Measurements from ENCODE around the gene SAMD14.

Gene SAMD14

DNA sequence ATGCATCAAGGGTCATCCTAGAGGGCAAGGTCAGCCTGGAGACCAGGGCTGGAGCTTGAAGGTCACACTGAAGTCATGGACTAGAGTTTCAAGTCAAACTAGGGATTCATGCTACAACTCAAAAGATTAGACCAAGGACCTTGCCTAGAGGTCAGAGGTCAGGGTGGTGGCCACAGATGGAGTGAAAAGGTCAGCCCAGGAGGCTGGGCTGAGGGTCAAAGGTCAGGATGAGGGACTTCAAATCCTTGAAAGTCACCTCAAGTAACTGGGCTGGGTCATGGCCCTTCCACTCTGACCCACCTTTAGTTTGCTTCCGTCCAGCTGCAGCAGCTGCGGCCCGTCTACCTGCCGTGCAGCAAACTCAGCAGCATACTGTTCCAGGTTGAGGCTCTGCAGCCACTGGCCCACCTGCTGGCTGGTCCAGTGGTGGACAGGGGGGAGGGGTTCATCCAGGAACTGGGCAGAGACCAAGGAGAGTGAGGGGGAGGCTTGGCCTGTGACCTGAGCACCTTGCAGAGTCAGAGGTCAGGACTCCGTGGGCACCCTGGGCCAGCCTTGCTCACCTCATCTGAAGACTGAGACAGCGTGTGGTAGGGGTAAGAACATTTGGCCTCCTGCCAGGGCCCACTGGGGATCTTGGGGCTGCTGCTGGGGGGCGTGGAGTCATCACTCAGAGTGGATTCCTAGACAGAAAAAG lies 16.2 kb downstream of the SAMD14 start:
- Histone ChIP-seq H3K4me3 (ENCODE audit: low read depth in 1 of 2, low read length in 2 of 2) (no peak overlapping the region), H3K36me3 (ENCODE audit: control insufficient read depth in 1 of 2, insufficient read depth in 2 of 2, low read length in 2 of 2) (peaks cover 6 to 17% of the 10 kb centered on the region in 2 donors), H3K9me3 (ENCODE audit: control insufficient read depth in 1 of 2, low read length in 2 of 2) (no peaks in the 10 kb centered on the region), H3K27me3 (ENCODE audit: low read depth, low read length) (no peaks in the 10 kb centered on the region), H3K4me1 (ENCODE audit: control insufficient read depth in 1 of 2, insufficient read depth in 2 of 2, low read length in 2 of 2) (peaks cover 14 to 34% of the 10 kb centered on the region in 2 donors), H3K27ac (ENCODE audit: low read length) (no peak overlapping the region)

DNA sequence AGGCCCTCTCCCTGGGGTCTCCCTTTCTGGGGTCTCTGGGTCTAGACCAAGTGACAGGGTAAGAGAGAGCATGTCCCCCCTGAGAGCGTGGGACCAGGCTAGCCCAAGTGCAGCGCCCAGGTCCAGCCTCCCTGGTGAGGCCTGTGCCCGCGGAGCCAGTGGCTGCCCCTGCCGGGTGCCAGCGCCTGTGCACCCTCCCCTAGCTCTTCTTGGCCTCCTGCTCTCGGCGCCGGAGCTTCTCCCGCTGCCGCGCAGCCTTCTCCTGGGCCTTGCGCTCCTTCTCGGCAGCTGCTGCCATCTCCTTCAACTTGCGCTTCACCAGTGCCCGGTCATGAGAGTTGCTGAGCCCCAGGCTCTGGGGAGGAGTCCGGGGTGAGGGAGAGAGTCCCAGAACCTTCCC lies 17.3 kb downstream of the SAMD14 start:
- Histone ChIP-seq H3K4me3 (ENCODE audit: low read depth in 1 of 2, low read length in 2 of 2) (no peak overlapping the region), H3K9me3 (ENCODE audit: control insufficient read depth in 1 of 2, low read length in 2 of 2) (no peaks in the 10 kb centered on the region), H3K27ac (ENCODE audit: low read length) (peak overlapping the region; percentile 51), H3K36me3 (ENCODE audit: control insufficient read depth in 1 of 2, insufficient read depth in 2 of 2, low read length in 2 of 2) (peaks cover 15 to 27% of the 10 kb centered on the region in 2 donors), H3K4me1 (ENCODE audit: control insufficient read depth in 1 of 2, insufficient read depth in 2 of 2, low read length in 2 of 2) (peaks cover 13 to 28% of the 10 kb centered on the region in 2 donors), H3K27me3 (ENCODE audit: low read depth, low read length) (no peaks in the 10 kb centered on the region)

DNA sequence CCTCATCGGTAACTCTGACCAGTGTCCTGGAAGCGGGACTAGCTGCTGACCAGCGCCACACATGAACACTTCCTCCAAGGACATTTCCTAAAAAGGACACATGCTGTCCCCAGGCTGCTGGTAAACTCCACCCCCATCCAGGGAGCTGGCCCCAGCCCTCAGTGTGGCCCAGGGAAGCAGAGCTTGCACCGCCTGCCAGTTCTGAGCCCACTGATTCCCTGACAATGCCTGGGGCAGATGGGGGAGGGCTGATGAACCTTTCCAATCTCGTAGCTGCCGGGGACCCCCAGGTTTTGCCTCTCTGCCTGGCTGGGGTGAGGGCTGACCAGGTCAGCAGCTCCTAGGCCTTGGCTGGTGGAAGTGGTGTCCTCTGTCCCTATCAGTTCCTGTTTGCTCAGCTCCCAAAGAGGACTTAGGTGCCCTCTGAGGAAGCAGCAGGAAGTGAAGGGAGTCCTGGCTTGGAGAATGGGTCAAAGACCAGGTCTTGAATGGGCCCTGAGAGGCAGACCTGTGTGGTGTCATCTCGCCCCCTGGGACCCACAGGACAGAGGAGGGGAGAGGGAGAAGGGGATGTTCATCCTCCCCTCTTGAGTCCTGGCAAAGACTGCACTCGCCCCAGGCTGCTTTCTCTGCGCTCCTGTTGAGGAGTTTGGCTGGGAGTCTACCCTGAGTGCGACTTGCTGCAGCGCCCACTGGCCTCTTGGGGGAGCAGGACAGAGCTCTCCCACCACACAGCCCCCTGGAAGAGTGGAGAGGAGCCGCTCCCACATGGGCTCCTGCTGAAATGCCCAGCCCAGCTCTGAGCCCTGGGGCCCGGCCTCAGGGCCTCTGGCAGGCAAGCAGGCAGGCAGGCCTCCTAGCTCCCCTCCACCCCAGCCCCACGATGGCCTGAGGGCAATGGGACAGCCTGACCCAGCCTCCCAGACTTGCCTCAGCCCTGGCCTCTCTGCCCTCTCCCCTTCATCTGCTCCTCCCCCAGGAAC lies 18.0 kb downstream of the SAMD14 start:
- no peak overlapping the region for H3K4me3 ChIP-seq (ENCODE audit: low read depth in 1 of 2, low read length in 2 of 2)
- peaks cover 17 to 33% of the 10 kb centered on the region in 2 donors for H3K36me3 ChIP-seq (ENCODE audit: control insufficient read depth in 1 of 2, insufficient read depth in 2 of 2, low read length in 2 of 2)
- H3K27me3 ChIP-seq (ENCODE audit: low read depth, low read length), result no peaks in the 10 kb centered on the region
- H3K4me1 ChIP-seq (ENCODE audit: control insufficient read depth in 1 of 2, insufficient read depth in 2 of 2, low read length in 2 of 2), result peaks cover 10 to 21% of the 10 kb centered on the region in 2 donors
- peak overlapping the region; percentile 51 for H3K27ac ChIP-seq (ENCODE audit: low read length)
- no peaks in the 10 kb centered on the region for H3K9me3 ChIP-seq (ENCODE audit: control insufficient read depth in 1 of 2, low read length in 2 of 2)

DNA sequence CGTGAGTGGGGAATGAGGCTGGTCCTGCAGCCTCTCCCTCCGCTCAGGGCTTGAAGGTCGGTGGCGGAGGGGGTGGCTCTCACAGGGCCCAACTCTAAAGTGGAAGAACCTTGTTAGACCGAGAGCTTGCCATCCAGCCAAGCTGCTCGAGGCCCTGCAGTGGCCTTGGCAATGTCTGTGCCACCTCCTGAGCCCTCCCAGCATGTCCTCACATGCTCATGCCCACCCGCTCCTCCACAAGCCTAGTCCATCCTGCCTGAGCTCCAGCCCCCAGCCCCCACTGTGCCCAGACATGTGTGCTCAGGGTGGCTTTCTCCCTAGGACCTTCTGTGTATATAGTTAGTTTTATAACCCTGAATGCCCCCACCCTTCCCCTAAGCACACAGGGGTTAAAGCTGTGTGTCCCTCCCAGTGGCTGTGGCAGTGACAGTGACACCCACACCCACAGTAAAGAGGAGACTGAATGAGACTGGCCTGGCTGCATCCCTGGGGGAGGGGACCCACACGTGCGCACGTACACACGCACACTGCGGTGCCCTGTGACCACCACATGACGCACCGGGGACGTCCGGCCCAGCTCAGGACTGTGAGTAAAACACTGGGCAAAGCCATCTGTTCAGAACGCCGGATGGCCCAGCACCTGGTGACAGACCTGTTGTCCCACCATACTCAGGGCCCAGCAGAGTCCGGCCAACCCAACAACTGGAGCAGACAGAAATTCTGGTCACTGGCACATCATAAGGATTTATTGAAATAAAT lies 19.2 kb downstream of the SAMD14 start:
- Histone ChIP-seq H3K27me3 (ENCODE audit: low read depth, low read length) (no peaks in the 10 kb centered on the region), H3K36me3 (ENCODE audit: control insufficient read depth in 1 of 2, insufficient read depth in 2 of 2, low read length in 2 of 2) (peaks cover 26 to 44% of the 10 kb centered on the region in 2 donors), H3K4me3 (ENCODE audit: low read depth in 1 of 2, low read length in 2 of 2) (no peak overlapping the region), H3K9me3 (ENCODE audit: control insufficient read depth in 1 of 2, low read length in 2 of 2) (no peaks in the 10 kb centered on the region), H3K27ac (ENCODE audit: low read length) (no peak overlapping the region), H3K4me1 (ENCODE audit: control insufficient read depth in 1 of 2, insufficient read depth in 2 of 2, low read length in 2 of 2) (peaks cover 10 to 17% of the 10 kb centered on the region in 2 donors)

DNA sequence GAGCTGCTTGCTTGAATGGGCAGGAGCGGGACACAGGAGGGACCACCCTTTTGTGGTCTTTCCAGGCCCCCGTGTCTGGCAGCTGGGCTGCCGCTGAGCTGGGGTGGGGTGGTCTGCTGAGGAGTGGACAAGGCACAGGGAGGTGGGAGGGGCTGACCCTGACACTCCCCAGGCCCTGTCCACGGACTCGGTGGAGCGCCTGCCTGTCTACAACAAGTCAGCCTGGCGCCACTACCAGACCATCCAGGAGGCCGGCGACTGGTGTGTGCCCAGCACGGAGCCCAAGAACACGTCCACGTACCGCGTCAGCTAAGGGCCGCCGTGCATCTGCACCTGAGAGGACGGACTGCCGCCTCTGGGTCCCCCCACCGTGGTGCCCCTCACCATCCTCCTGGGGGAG lies 20.2 kb downstream of the SAMD14 start:
- Histone ChIP-seq H3K27ac (ENCODE audit: low read length) (no peak overlapping the region), H3K4me1 (ENCODE audit: control insufficient read depth in 1 of 2, insufficient read depth in 2 of 2, low read length in 2 of 2) (peaks cover 10 to 17% of the 10 kb centered on the region in 2 donors), H3K4me3 (ENCODE audit: low read depth in 1 of 2, low read length in 2 of 2) (no peak overlapping the region), H3K36me3 (ENCODE audit: control insufficient read depth in 1 of 2, insufficient read depth in 2 of 2, low read length in 2 of 2) (peaks cover 30 to 53% of the 10 kb centered on the region in 2 donors), H3K9me3 (ENCODE audit: control insufficient read depth in 1 of 2, low read length in 2 of 2) (no peaks in the 10 kb centered on the region), H3K27me3 (ENCODE audit: low read depth, low read length) (no peaks in the 10 kb centered on the region)

DNA sequence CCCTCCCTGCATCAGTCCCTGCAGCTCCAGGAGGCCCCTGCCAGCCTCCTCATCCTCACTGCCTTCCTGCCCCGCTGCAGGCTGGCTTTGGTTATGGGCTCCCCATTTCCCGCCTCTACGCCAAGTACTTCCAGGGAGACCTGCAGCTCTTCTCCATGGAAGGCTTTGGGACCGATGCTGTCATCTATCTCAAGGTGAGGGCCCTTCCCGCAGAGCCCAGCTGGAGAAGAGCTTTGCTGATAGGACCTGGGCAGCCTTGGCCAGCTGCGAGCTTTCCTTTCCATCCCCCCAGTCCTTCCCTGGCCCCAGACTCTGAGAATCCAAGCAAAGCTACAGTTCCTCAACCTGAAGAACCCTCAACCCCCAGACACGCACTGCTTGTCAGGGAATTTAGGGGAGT lies 20.8 kb downstream of the SAMD14 start:
- Histone ChIP-seq H3K36me3 (ENCODE audit: control insufficient read depth in 1 of 2, insufficient read depth in 2 of 2, low read length in 2 of 2) (peaks cover 30 to 56% of the 10 kb centered on the region in 2 donors), H3K4me3 (ENCODE audit: low read depth in 1 of 2, low read length in 2 of 2) (no peak overlapping the region), H3K27me3 (ENCODE audit: low read depth, low read length) (no peaks in the 10 kb centered on the region), H3K4me1 (ENCODE audit: control insufficient read depth in 1 of 2, insufficient read depth in 2 of 2, low read length in 2 of 2) (peaks cover 10 to 17% of the 10 kb centered on the region in 2 donors), H3K27ac (ENCODE audit: low read length) (no peak overlapping the region), H3K9me3 (ENCODE audit: control insufficient read depth in 1 of 2, low read length in 2 of 2) (no peaks in the 10 kb centered on the region)

DNA sequence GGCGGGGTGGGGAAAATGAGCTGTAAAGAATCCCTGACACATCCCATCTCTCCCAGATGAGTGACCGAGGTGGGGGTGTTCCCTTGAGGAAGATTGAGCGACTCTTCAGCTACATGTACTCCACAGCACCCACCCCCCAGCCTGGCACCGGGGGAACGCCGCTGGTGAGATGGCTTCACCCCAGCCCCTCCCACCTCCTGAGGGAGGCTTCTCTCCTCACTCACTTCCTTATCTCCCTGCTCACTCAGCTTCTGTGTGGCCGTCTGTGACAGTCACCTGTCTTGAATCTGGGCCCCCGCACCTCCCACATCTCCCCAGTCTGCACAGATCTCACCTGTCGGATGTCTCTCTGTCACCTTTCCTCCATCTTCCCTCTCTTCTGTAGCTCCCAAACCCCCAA lies 21.4 kb downstream of the SAMD14 start:
- no peak overlapping the region for H3K27ac ChIP-seq (ENCODE audit: low read length)
- H3K4me1 ChIP-seq (ENCODE audit: control insufficient read depth in 1 of 2, insufficient read depth in 2 of 2, low read length in 2 of 2), result peaks cover 10 to 18% of the 10 kb centered on the region in 2 donors
- peaks cover 30 to 56% of the 10 kb centered on the region in 2 donors for H3K36me3 ChIP-seq (ENCODE audit: control insufficient read depth in 1 of 2, insufficient read depth in 2 of 2, low read length in 2 of 2)
- H3K27me3 ChIP-seq (ENCODE audit: low read depth, low read length), result no peaks in the 10 kb centered on the region
- H3K4me3 ChIP-seq (ENCODE audit: low read depth in 1 of 2, low read length in 2 of 2), result no peak overlapping the region
- H3K9me3 ChIP-seq (ENCODE audit: control insufficient read depth in 1 of 2, low read length in 2 of 2), result no peaks in the 10 kb centered on the region

DNA sequence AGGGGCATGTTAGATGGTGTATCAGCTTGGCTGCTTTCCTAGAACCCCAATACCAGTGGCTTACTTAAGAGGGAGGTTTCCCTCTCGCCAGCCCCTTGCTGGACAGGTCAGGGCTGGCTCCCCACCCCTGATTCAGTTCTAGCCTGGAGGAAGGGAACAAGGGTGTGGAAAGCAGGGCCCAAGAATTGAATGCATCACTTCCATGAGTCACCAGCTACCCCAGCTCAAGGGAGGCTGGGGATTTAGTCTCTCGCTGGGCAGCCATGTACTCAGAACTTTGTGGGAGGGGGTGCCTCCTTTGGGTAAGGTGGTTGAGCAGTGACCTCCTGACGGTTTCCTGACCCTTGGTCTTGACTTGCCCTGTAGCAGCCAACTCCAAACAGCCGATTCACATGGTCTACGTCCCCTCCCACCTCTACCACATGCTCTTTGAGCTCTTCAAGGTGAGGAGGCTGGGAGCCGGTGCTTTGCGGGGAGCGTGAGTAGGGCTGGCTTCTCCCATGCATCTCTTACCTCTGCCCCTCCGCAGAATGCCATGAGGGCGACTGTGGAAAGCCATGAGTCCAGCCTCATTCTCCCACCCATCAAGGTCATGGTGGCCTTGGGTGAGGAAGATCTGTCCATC lies 22.1 kb downstream of the SAMD14 start:
- Histone ChIP-seq H3K27ac (ENCODE audit: low read length) (no peak overlapping the region), H3K27me3 (ENCODE audit: low read depth, low read length) (no peaks in the 10 kb centered on the region), H3K9me3 (ENCODE audit: control insufficient read depth in 1 of 2, low read length in 2 of 2) (no peaks in the 10 kb centered on the region), H3K4me1 (ENCODE audit: control insufficient read depth in 1 of 2, insufficient read depth in 2 of 2, low read length in 2 of 2) (peaks cover 11 to 25% of the 10 kb centered on the region in 2 donors), H3K4me3 (ENCODE audit: low read depth in 1 of 2, low read length in 2 of 2) (no peak overlapping the region), H3K36me3 (ENCODE audit: control insufficient read depth in 1 of 2, insufficient read depth in 2 of 2, low read length in 2 of 2) (peaks cover 30 to 56% of the 10 kb centered on the region in 2 donors)

DNA sequence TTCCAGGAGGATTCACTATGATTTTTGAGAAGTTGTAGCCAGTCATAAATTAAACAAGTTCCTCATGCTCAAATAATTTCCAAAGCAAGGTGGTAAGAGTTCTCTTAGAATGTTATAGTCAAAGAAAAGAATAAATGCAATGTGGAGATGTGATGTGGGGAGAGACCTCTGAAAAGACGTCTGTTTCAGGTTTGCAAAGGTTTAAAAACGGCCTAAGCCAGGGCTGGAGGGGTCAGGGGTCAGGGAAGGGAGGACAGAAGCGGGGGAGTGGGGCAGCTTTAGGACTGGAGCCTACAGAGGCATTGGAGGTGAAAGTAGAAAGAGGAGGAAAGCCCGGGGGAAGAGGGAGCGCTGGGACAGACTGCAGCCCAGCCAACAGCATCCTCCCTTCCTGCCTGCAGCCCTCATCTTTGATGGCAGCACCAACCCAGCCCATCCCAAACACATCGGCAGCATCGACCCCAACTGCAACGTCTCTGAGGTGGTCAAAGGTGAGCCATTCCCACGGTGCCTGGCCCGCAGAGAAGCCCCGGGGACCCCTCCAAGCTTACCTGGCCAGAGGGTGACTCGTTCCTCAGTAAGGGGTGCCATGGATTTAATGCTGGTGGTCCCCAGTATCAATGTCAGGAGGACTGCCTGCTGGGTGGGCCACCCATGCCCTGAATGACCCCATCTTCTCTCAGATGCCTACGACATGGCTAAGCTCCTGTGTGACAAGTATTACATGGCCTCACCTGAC lies 23.4 kb downstream of the SAMD14 start:
- H3K4me3 ChIP-seq (ENCODE audit: low read depth in 1 of 2, low read length in 2 of 2), result no peak overlapping the region
- H3K9me3 ChIP-seq (ENCODE audit: control insufficient read depth in 1 of 2, low read length in 2 of 2), result no peaks in the 10 kb centered on the region
- H3K36me3 ChIP-seq (ENCODE audit: control insufficient read depth in 1 of 2, insufficient read depth in 2 of 2, low read length in 2 of 2), result peaks cover 30 to 57% of the 10 kb centered on the region in 2 donors
- no peaks in the 10 kb centered on the region for H3K27me3 ChIP-seq (ENCODE audit: low read depth, low read length)
- no peak overlapping the region for H3K27ac ChIP-seq (ENCODE audit: low read length)
- H3K4me1 ChIP-seq (ENCODE audit: control insufficient read depth in 1 of 2, insufficient read depth in 2 of 2, low read length in 2 of 2), result peaks cover 15 to 25% of the 10 kb centered on the region in 2 donors

DNA sequence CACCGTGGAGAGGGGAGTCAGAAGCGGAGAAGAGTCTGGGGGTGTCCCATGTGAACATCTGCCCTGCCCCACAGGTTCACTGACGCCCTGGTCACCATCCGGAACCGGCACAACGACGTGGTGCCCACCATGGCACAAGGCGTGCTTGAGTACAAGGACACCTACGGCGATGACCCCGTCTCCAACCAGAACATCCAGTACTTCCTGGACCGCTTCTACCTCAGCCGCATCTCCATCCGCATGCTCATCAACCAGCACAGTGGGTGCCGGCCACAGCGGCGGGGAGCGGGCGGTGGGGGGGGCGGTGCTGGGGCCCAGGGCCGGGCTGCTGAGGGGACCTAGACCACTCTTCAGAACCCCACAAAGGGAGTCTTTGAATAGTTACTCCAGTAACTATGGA lies 24.1 kb downstream of the SAMD14 start:
- Histone ChIP-seq H3K36me3 (ENCODE audit: control insufficient read depth in 1 of 2, insufficient read depth in 2 of 2, low read length in 2 of 2) (peaks cover 30 to 61% of the 10 kb centered on the region in 2 donors), H3K4me1 (ENCODE audit: control insufficient read depth in 1 of 2, insufficient read depth in 2 of 2, low read length in 2 of 2) (peaks cover 18 to 28% of the 10 kb centered on the region in 2 donors), H3K27ac (ENCODE audit: low read length) (no peak overlapping the region)

More for the DNA sequence above, 24.1 kb downstream of the SAMD14 start:
- Histone ChIP-seq H3K27me3 (ENCODE audit: low read depth, low read length) (no peaks in the 10 kb centered on the region), H3K9me3 (ENCODE audit: control insufficient read depth in 1 of 2, low read length in 2 of 2) (no peaks in the 10 kb centered on the region), H3K4me3 (ENCODE audit: low read depth in 1 of 2, low read length in 2 of 2) (no peak overlapping the region)

Measured in muscle layer of duodenum (tissue), 2 donors.